Peyer's patch (tissue), 4 donors: ENCODE measurements around the gene SELENOI.

ENCODE experiments used
- CTCF ChIP-seq, 6 experiments: fragments of 450-650 bp in 4 of 6; fragments of 200-600 bp in 2 of 6; sonication (generic) in 1 of 6; IDR thresholded peaks; one replicate each; pipeline ENCODE4 v1.5.1; 2017 to 2019; ENCODE audit warnings: antibody characterized with exemption in 6 of 6, mild to moderate bottlenecking in 3 of 6, moderate library complexity in 1 of 6
- POLR2A ChIP-seq, 2 donors: fragments of 450-650 bp; IDR thresholded peaks; one replicate each; pipeline ENCODE4 v1.5.1; 2017; ENCODE audit warnings: antibody characterized with exemption in 2 of 2, mild to moderate bottlenecking in 2 of 2, moderate library complexity in 2 of 2

- no peak for TF ChIP-seq CTCF (IDR thresholded peaks at IDR 0.05)
- no peak for TF ChIP-seq POLR2A (IDR thresholded peaks at IDR 0.05)
Observed at GRCh38 chr2:26356771-26357170, 10.8 kb downstream of the SELENOI start.
